Inferior parietal cortex (tissue), 1 donor: ENCODE measurements around the gene MPEG1.

Experiments
- DNase-seq: peaks from one replicate; pipeline ENCODE4 v3.0.0-alpha.2; 2016; ENCODE audit errors: extremely low spot score

Gene MPEG1

GRCh38 chr11:59218319-59218718 lies 5.6 kb upstream of the MPEG1 start:
- no peak for DNase-seq

- DNase-seq = no peak
Measured at GRCh38 chr11:59216641-59217564, 4.2 kb upstream of the MPEG1 start.

- no peak for DNase-seq
Measured at GRCh38 chr11:59214141-59214893, 1.6 kb upstream of the MPEG1 start.

GRCh38 chr11:59212222-59212621 lies 505 bp downstream of the MPEG1 start:
- no peak for DNase-seq

- no peak for DNase-seq
Measured at GRCh38 chr11:59208956-59209355, 3.8 kb downstream of the MPEG1 start.

- DNase-seq = peak; percentile 63
Measured at GRCh38 chr11:59207988-59208451, 4.7 kb downstream of the MPEG1 start.

- DNase-seq = peak; percentile 63
Measured at GRCh38 chr11:59206635-59207034, 6.1 kb downstream of the MPEG1 start.

GRCh38 chr11:59205648-59206047 lies 7.1 kb downstream of the MPEG1 start:
- no peak for DNase-seq

GRCh38 chr11:59204746-59205145 lies 8.0 kb downstream of the MPEG1 start:
- no peak for DNase-seq

GRCh38 chr11:59201353-59201752 lies 11.4 kb downstream of the MPEG1 start:
- no peak for DNase-seq

- no peak for DNase-seq
Measured at GRCh38 chr11:59200423-59200746, 12.3 kb downstream of the MPEG1 start.

- DNase-seq = no peak
Measured at GRCh38 chr11:59199546-59200422, 12.9 kb downstream of the MPEG1 start.

- DNase-seq = no peak
Measured at GRCh38 chr11:59198726-59199125, 14.0 kb downstream of the MPEG1 start.

- DNase-seq = peak; percentile 63
Measured at GRCh38 chr11:59197991-59198390, 14.7 kb downstream of the MPEG1 start.

GRCh38 chr11:59196777-59197176 lies 15.9 kb downstream of the MPEG1 start:
- no peak for DNase-seq

- DNase-seq = no peak
Measured at GRCh38 chr11:59195586-59195985, 17.1 kb downstream of the MPEG1 start.

- no peak for DNase-seq
Measured at GRCh38 chr11:59193587-59194130, 19.1 kb downstream of the MPEG1 start.

GRCh38 chr11:59192446-59193020 lies 20.2 kb downstream of the MPEG1 start:
- DNase-seq = no peak

- no peak for DNase-seq
Measured at GRCh38 chr11:59191890-59192289, 20.8 kb downstream of the MPEG1 start.

GRCh38 chr11:59191095-59191494 lies 21.6 kb downstream of the MPEG1 start:
- no peak for DNase-seq

GRCh38 chr11:59189986-59190385 lies 22.7 kb downstream of the MPEG1 start:
- no peak for DNase-seq
